GM12878 (cell line): ENCODE results near the gene PAQR9. TPM values are rescaled to one million over a fixed set of nuclear protein-coding genes. Genes with fewer than 3 reads are reported as not detected.

ENCODE experiments used
- ATAC-seq: fragments of 200-7000 bp; cut with Tn5 transposase; 3 replicates; pipeline ENCODE4 v1.9.1; 2020; ENCODE audit warnings: mild to moderate bottlenecking, moderate library complexity
- BruUV-seq: library from RNA; stranded (reverse); fragments of 400-500 nt; replicated peaks from 2 replicates; lab custom pipeline; 2021; lab: Mats Ljungman, UMichigan
- CTCF ChIA-PET: fragments of 300-600 bp; sonication (Branson Sonifier 250); formaldehyde crosslinking; extraction: SDS; loops from one replicate; lab custom pipeline; 2021; ENCODE audit warnings: inconsistent platforms; lab: Yijun Ruan, JAX
- POLR2A ChIA-PET: fragments of 350-600 bp; formaldehyde crosslinking; extraction: SDS; loops from one replicate; lab custom pipeline; 2021; ENCODE audit warnings: inconsistent platforms; lab: Charles Lee
- RAD21 ChIA-PET: fragments of 300-600 bp; sonication (Branson Sonifier 250); formaldehyde crosslinking; loops from one replicate; lab custom pipeline; 2023; ENCODE audit warnings: antibody characterized with exemption; ENCODE audit not compliant: unreplicated experiment; lab: Charles Lee
- SMC1A ChIA-PET: fragments of 300-600 bp; sonication (Branson Sonifier 250); formaldehyde crosslinking; loops from one replicate; lab custom pipeline; 2023; ENCODE audit not compliant: unreplicated experiment, uncharacterized antibody; lab: Charles Lee
- DNase-seq: peaks from one replicate; pipeline ENCODE4 v3.0.0-alpha.2; 2011; ENCODE audit warnings: low read depth, low spot score
- FAIRE-seq: peaks from 3 replicates; lab custom pipeline; 2011; peaks lifted over from hg19 to GRCh38; lab: Jason Lieb, UNC
- H2AFZ ChIP-seq: 2 replicates; pipeline ENCODE4 v1.6.0; 2011; ENCODE audit warnings: low read depth, low read length, control low read depth; ENCODE audit not compliant: control insufficient read depth
- H3K27ac ChIP-seq: 2 replicates; pipeline ENCODE4 v1.5.1; 2011; ENCODE audit warnings: control low read depth; ENCODE audit not compliant: control insufficient read depth, insufficient read depth
- H3K27me3 ChIP-seq, 2 experiments: replicated peaks in 1 of 2; 2 replicates each; pipeline versions ENCODE4 v1.6.0 to v1.6.1; 2011; ENCODE audit warnings: low read length in 1 of 2; ENCODE audit not compliant: control insufficient read depth in 2 of 2, insufficient read depth in 2 of 2
- H3K36me3 ChIP-seq, 2 experiments: 2 replicates each; pipeline ENCODE4 v1.5.1; 2011; ENCODE audit warnings: low read length in 1 of 2; ENCODE audit not compliant: control insufficient read depth in 2 of 2, insufficient read depth in 2 of 2
- H3K4me1 ChIP-seq: 2 replicates; pipeline ENCODE4 v1.6.1; 2011; ENCODE audit warnings: mild to moderate bottlenecking, low read length, moderate library complexity, mixed read lengths; ENCODE audit not compliant: control insufficient read depth, insufficient read depth
- H3K4me2 ChIP-seq: 2 replicates; pipeline ENCODE4 v1.6.0; 2011; ENCODE audit warnings: control low read depth; ENCODE audit not compliant: control insufficient read depth, insufficient read depth
- H3K4me3 ChIP-seq: fragments of 200-600 bp; sonication (generic); 2 replicates; pipeline ENCODE4 v1.5.1; 2016
- H3K79me2 ChIP-seq: 2 replicates; pipeline ENCODE4 v1.6.0; 2011; ENCODE audit warnings: low read length; ENCODE audit not compliant: control insufficient read depth, insufficient read depth
- H3K9ac ChIP-seq: 2 replicates; pipeline ENCODE4 v1.8.0; 2011; ENCODE audit warnings: low read length, control low read depth, mixed read lengths; ENCODE audit not compliant: control insufficient read depth, insufficient read depth
- H3K9me3 ChIP-seq: replicated peaks from 3 replicates; pipeline ENCODE4 v1.5.1; 2011; ENCODE audit warnings: mild to moderate bottlenecking, low read length; ENCODE audit not compliant: control insufficient read depth, insufficient read depth
- H4K20me1 ChIP-seq: 2 replicates; pipeline ENCODE4 v1.6.0; 2011; ENCODE audit not compliant: control insufficient read depth, insufficient read depth
- CBFB ChIP-seq: IDR thresholded peaks from 2 replicates; pipeline ENCODE4 v1.6.1; 2016; ENCODE audit warnings: antibody characterized with exemption, low read depth
- HDAC6 ChIP-seq: fragments of 200-600 bp; sonication (generic); IDR thresholded peaks from one replicate; pipeline ENCODE4 v1.8.0; 2017; ENCODE audit warnings: antibody characterized with exemption; ENCODE audit not compliant: unreplicated experiment
- SKIL ChIP-seq: fragments of 450-650 bp; IDR thresholded peaks from 2 replicates; pipeline ENCODE4 v1.6.1; 2017; ENCODE audit warnings: mild to moderate bottlenecking, low read depth, inconsistent platforms; ENCODE audit not compliant: poor library complexity, severe bottlenecking
- WGBS: methylation state at CpG from one replicate; pipeline ENCODE4 v1.1.6; 2016; ENCODE audit warnings: low lambda C conversion rate; ENCODE audit not compliant: insufficient replicate concordance, insufficient coverage; ENCODE audit errors: missing lambda C conversion rate; 5-methylcytosine and 5-hydroxymethylcytosine counted together
- in situ Hi-C: fragments of 300-500 bp; cut with MboI; formaldehyde crosslinking; loops from 9 replicates; pipeline ENCODE4 v1.14.3; 2018; ENCODE audit warnings: mixed read lengths
- intact Hi-C: fragments of 100-400 bp; cut with micrococcal nuclease; formaldehyde crosslinking; loops from one replicate; pipeline ENCODE4 v1.14.2; 2022; ENCODE audit not compliant: unreplicated experiment
- polyA plus RNA-seq, 11 experiments: library from polyadenylated mRNA; depleted of rRNA in 4 of 11; unstranded in 6 of 11; stranded (reverse) in 5 of 11; fragments of >200 nt; fragmentation: Nextera tagmentation in 4 of 11; fragmentation: Illumina TruSeq in 1 of 11; extraction: Ambion mirVana in 4 of 11; extraction: Trizol in 1 of 11; gene quantifications; 1 replicate in 1 of 11; 2 replicates in 10 of 11; pipeline versions ENCODE4 v1.2.1 to v1.2.3, GENCODE V29; 2011 to 2016; ENCODE audit warnings: inconsistent platforms in 2 of 11, missing spikeins in 2 of 11, low read depth in 1 of 11
- total RNA-seq, 4 experiments: library from RNA; depleted of rRNA in 3 of 4; stranded (reverse); fragments of >200 nt in 3 of 4; fragmentation: Illumina TruSeq in 1 of 4; extraction: Trizol in 1 of 4; gene quantifications; 2 replicates each; pipeline versions ENCODE4 v1.2.1 to v1.2.3, GENCODE V29; 2013 to 2021

The PAQR9 gene
- total and polyA plus RNA-seq, 10 of the 15 experiments (the other 5 are each of a cell fraction or from before 2014, with no cell fraction given): not detected

- in situ Hi-C loops: no loop called here
- BruUV-seq: no TSS peak
These were observed 50.0 kb downstream of the PAQR9 start for GRCh38 chr3:142913432-142913831.

More at GRCh38 chr3:142913432-142913831, 50.0 kb downstream of the PAQR9 start:
- no peaks in the 10 kb centered on the region for H3K36me3 ChIP-seq
- no peaks in the 10 kb centered on the region; the same call in 2 of the 3 replicates for H3K9me3 ChIP-seq
- intact Hi-C loops: no loop called here
- no peaks in the 10 kb centered on the region for H4K20me1 ChIP-seq
- CTCF ChIA-PET: interaction anchor here (0.6 kb wide), 1 partner anchor 27 kb away, joined by 3 read pairs; no protein-coding TSS in a partner anchor
- POLR2A ChIA-PET: no interaction called here
- no peak for TF ChIP-seq HDAC6
- no peak for TF ChIP-seq CBFB
- TF ChIP-seq SKIL: no peak
- ATAC-seq (no peak), FAIRE-seq (no peak), DNase-seq (no peak)
- no peak overlapping the region for H2AFZ ChIP-seq
- H3K27me3 ChIP-seq: no peaks in the 10 kb centered on the region; a peak in 1 of 4 replicates
- RAD21 ChIA-PET: no interaction called here
- no peak overlapping the region for H3K27ac ChIP-seq
- SMC1A ChIA-PET: interaction anchor here (0.6 kb wide), 1 partner anchor 30 kb away, joined by 3 read pairs; no protein-coding TSS in a partner anchor
- no peaks in the 10 kb centered on the region for H3K79me2 ChIP-seq
- no peak overlapping the region for H3K4me3 ChIP-seq
- no peak overlapping the region for H3K9ac ChIP-seq
- no peaks in the 10 kb centered on the region for H3K4me1 ChIP-seq
- WGBS: 89% methylated on average over 1 of the region's 1 CpG
- no peak overlapping the region for H3K4me2 ChIP-seq
